Measurements from ENCODE around the gene RYR3. TPM values are rescaled to one million over a fixed set of nuclear protein-coding genes. Genes with fewer than 3 reads are reported as not detected.

RYR3 gene
- total RNA-seq, 2 experiments from 2014 or later, result 0.06 to 0.32 TPM

DNA sequence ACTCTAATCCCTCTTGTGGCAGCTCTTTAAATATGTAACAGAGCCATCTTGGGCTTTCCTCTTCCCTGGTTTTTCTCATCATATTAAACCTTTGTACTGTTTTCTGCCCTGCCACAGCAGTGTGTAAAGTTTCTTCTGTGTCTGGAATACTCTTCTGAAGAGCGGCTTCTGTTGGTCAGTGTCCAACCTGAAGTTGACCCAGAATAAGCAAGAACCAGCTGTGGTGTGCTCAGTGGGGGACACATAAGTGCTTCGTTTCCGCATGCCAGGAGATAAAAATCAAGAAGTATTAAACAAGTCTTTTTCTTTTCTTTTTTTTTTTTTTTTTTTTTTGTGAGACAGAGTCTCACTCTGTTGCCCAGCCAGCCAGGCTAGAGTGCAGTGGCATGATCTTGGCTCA, 484.3 kb downstream of the RYR3 start:
- no peak overlapping the region for H3K27ac ChIP-seq (ENCODE audit: low read depth, low read length, poor library complexity, severe bottlenecking)
- no peak for TF ChIP-seq EZH2phosphoT487 (IDR thresholded peaks at IDR 0.05; ENCODE audit: borderline replicate concordance, low read depth, low read length)
- TF ChIP-seq, protein P1, sequence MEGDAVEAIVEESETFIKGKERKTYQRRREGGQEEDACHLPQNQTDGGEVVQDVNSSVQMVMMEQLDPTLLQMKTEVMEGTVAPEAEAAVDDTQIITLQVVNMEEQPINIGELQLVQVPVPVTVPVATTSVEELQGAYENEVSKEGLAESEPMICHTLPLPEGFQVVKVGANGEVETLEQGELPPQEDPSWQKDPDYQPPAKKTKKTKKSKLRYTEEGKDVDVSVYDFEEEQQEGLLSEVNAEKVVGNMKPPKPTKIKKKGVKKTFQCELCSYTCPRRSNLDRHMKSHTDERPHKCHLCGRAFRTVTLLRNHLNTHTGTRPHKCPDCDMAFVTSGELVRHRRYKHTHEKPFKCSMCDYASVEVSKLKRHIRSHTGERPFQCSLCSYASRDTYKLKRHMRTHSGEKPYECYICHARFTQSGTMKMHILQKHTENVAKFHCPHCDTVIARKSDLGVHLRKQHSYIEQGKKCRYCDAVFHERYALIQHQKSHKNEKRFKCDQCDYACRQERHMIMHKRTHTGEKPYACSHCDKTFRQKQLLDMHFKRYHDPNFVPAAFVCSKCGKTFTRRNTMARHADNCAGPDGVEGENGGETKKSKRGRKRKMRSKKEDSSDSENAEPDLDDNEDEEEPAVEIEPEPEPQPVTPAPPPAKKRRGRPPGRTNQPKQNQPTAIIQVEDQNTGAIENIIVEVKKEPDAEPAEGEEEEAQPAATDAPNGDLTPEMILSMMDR (conservative IDR thresholded peaks at IDR 0.05; ENCODE audit: low read length), result no peak
- H3K36me3 ChIP-seq (ENCODE audit: insufficient read depth, low read length), result no peaks in the 10 kb centered on the region
- no peaks in the 10 kb centered on the region for H3K79me2 ChIP-seq (ENCODE audit: insufficient read depth, low read depth, low read length)
- no TSS peak for BruUV-seq (replicated peaks)
- no peak overlapping the region for H2AFZ ChIP-seq (ENCODE audit: low read length)
- no peak overlapping the region for H3K4me3 ChIP-seq (ENCODE audit: low read depth, low read length, poor library complexity, severe bottlenecking)
- no peaks in the 10 kb centered on the region for H3K4me1 ChIP-seq (ENCODE audit: insufficient read depth, low read length, poor library complexity, severe bottlenecking)
- CTCF ChIA-PET (ENCODE audit: unreplicated experiment), result no interaction called here
- no peaks in the 10 kb centered on the region for H4K20me1 ChIP-seq (ENCODE audit: insufficient read depth, low read length)
- no peak for DNase-seq (ENCODE audit: low spot score)
- no peaks in the 10 kb centered on the region for H3K9me3 ChIP-seq (ENCODE audit: low read length)
- intact Hi-C loops (cut with micrococcal nuclease; ENCODE audit: unreplicated experiment), result no loop called here
- POLR2A ChIA-PET, result interaction anchor here (0.7 to 0.9 kb wide), 2 partner anchors 24 to 1702 kb away, joined by 3 to 8 read pairs; no protein-coding TSS in a partner anchor
- no peak overlapping the region for H3K4me2 ChIP-seq (ENCODE audit: low read length)
- no peaks in the 10 kb centered on the region for H3K9me2 ChIP-seq (ENCODE audit: insufficient read depth, low read length)

DNA sequence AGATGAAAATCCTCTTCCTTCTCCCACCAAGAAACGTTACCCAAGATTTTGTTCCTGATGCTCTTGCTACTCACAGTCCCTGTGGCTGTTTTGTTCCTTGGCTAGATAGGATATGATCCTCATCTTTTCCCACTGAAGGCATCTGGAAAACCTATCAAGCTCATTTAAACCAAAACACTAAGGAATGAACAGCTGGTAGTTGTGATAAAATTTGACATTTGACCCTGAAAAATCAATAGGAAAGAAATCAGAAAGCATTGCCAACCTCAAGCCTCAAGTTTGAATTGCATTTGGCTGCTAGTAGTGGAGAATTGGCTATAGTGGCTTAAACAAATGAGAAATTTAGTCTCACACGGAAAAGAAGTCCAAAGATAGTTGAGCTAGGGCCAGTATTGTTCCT, 486.9 kb downstream of the RYR3 start:
- POLR2A ChIA-PET, result interaction anchor here (0.6 to 1.7 kb wide), 2 partner anchors 25 to 27 kb away, joined by 4 to 5 read pairs; no protein-coding TSS in a partner anchor
- no peaks in the 10 kb centered on the region for H4K20me1 ChIP-seq (ENCODE audit: insufficient read depth, low read length)
- no peaks in the 10 kb centered on the region for H3K9me3 ChIP-seq (ENCODE audit: low read length)

DNA sequence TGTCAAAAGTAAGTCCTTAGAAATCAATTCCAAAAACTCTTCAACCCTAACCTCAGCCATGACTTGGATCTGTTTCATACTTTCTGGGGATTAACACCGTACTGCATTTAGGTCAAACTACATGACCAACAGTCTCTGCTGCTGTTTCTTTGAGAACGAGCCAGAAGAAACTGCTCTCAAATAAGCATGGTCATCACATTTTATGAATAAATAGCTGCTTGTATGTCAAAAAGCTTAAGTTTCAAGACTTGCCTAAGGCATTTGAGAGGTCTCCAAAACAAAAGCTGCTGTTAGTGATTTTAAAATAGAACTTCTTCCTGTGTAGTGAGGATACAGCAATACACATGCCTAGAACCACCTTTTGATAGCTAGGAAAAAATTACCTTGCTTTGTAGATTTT, 491.2 kb downstream of the RYR3 start:
- intact Hi-C loops (cut with micrococcal nuclease; ENCODE audit: unreplicated experiment), result no loop called here
- H2AFZ ChIP-seq (ENCODE audit: low read length), result peak overlapping the region; percentile 21; the same call in 1 of the 2 replicates
- H3K4me2 ChIP-seq (ENCODE audit: low read length), result no peak overlapping the region
- H4K20me1 ChIP-seq (ENCODE audit: insufficient read depth, low read length), result no peaks in the 10 kb centered on the region
- no peaks in the 10 kb centered on the region for H3K4me1 ChIP-seq (ENCODE audit: insufficient read depth, low read length, poor library complexity, severe bottlenecking)
- no TSS peak for BruUV-seq (replicated peaks)
- H3K9me2 ChIP-seq (ENCODE audit: insufficient read depth, low read length), result no peaks in the 10 kb centered on the region
- H3K79me2 ChIP-seq (ENCODE audit: insufficient read depth, low read depth, low read length), result no peaks in the 10 kb centered on the region
- no peaks in the 10 kb centered on the region for H3K36me3 ChIP-seq (ENCODE audit: insufficient read depth, low read length)
- H3K4me3 ChIP-seq (ENCODE audit: low read depth, low read length, poor library complexity, severe bottlenecking), result no peak overlapping the region
- TF ChIP-seq EZH2phosphoT487 (IDR thresholded peaks at IDR 0.05; ENCODE audit: borderline replicate concordance, low read depth, low read length), result no peak
- TF ChIP-seq, protein P1 (conservative IDR thresholded peaks at IDR 0.05; ENCODE audit: low read length), result no peak
- peak; percentile 2 for DNase-seq (ENCODE audit: low spot score)
- ChIA-PET POLR2A (interaction anchor here (0.5 to 1.0 kb wide), 2 partner anchors 20 to 1376 kb away, joined by 3 to 4 read pairs; no protein-coding TSS in a partner anchor), CTCF (ENCODE audit: unreplicated experiment) (no interaction called here)
- H3K27ac ChIP-seq (ENCODE audit: low read depth, low read length, poor library complexity, severe bottlenecking), result no peak overlapping the region
- no peaks in the 10 kb centered on the region for H3K9me3 ChIP-seq (ENCODE audit: low read length)

More for the DNA sequence above, 486.9 kb downstream of the RYR3 start:
- no peak overlapping the region for H3K4me3 ChIP-seq (ENCODE audit: low read depth, low read length, poor library complexity, severe bottlenecking)
- intact Hi-C loops (cut with micrococcal nuclease; ENCODE audit: unreplicated experiment), result no loop called here
- TF ChIP-seq, protein P1 (conservative IDR thresholded peaks at IDR 0.05; ENCODE audit: low read length), result no peak
- no peak for TF ChIP-seq EZH2phosphoT487 (IDR thresholded peaks at IDR 0.05; ENCODE audit: borderline replicate concordance, low read depth, low read length)
- H2AFZ ChIP-seq (ENCODE audit: low read length), result no peak overlapping the region
- CTCF ChIA-PET (ENCODE audit: unreplicated experiment), result no interaction called here
- no peaks in the 10 kb centered on the region for H3K9me2 ChIP-seq (ENCODE audit: insufficient read depth, low read length)
- no peaks in the 10 kb centered on the region for H3K79me2 ChIP-seq (ENCODE audit: insufficient read depth, low read depth, low read length)
- H3K27ac ChIP-seq (ENCODE audit: low read depth, low read length, poor library complexity, severe bottlenecking), result no peak overlapping the region
- no TSS peak for BruUV-seq (replicated peaks)
- no peaks in the 10 kb centered on the region for H3K4me1 ChIP-seq (ENCODE audit: insufficient read depth, low read length, poor library complexity, severe bottlenecking)
- no peak overlapping the region for H3K4me2 ChIP-seq (ENCODE audit: low read length)
- no peak for DNase-seq (ENCODE audit: low spot score)
- H3K36me3 ChIP-seq (ENCODE audit: insufficient read depth, low read length), result no peaks in the 10 kb centered on the region

Data from OCI-LY7 (cell line).